ENCODE measurements around the gene UNC45A. TPM values are rescaled to one million over a fixed set of nuclear protein-coding genes. Genes with fewer than 3 reads are reported as not detected.

Gene UNC45A
- total RNA-seq, 1 experiment from 2014 or later = 63.1 TPM

GRCh38 chr15:90930861-90931574 is 4.1 kb upstream of the UNC45A start:
- DNase-seq (ENCODE audit: unreplicated experiment) = peak; percentile 5
- peaks cover 14% of the 10 kb centered on the region for H3K36me3 Mint-ChIP-seq (ENCODE audit: insufficient read depth, unreplicated experiment)
- no peaks in the 10 kb centered on the region for H3K9me3 Mint-ChIP-seq (ENCODE audit: unreplicated experiment)
- POLR2A ChIA-PET = interaction anchor here (0.6 to 10.1 kb wide), 21 partner anchors 9 to 895 kb away, joined by 3 to 150 read pairs (median 5); partner anchors contain the start of genes BLM, MAN2A2, PRC1 and RCCD1
- TSS peak; percentile 19 for BruUV-seq (replicated peaks)
- CTCF ChIA-PET = interaction anchor here (0.6 to 11.6 kb wide), 24 partner anchors 9 to 991 kb away, joined by 3 to 131 read pairs (median 5); partner anchors contain the start of genes MAN2A2 and RCCD1
- intact Hi-C loops (cut with micrococcal nuclease) = loop anchor here (5.0 kb wide), 1 partner anchor 284 kb away; no protein-coding TSS in a partner anchor
- H3K27ac Mint-ChIP-seq (ENCODE audit: low read depth, unreplicated experiment) = peak overlapping the region; percentile 96
- peak overlapping the region; percentile 95 for H3K4me3 Mint-ChIP-seq (ENCODE audit: unreplicated experiment)
- TF ChIP-seq CTCF (IDR thresholded peaks at IDR 0.05; ENCODE audit: unreplicated experiment) = no peak
- peaks cover 28% of the 10 kb centered on the region for H3K4me1 Mint-ChIP-seq (ENCODE audit: insufficient read depth, unreplicated experiment)
- H3K27me3 Mint-ChIP-seq (ENCODE audit: insufficient read depth, unreplicated experiment) = no peaks in the 10 kb centered on the region

GRCh38 chr15:90931575-90931827 is 3.6 kb upstream of the UNC45A start:
- H3K27ac Mint-ChIP-seq (ENCODE audit: low read depth, unreplicated experiment) = peak overlapping the region; percentile 96
- H3K4me3 Mint-ChIP-seq (ENCODE audit: unreplicated experiment) = peak overlapping the region; percentile 95
- H3K9me3 Mint-ChIP-seq (ENCODE audit: unreplicated experiment) = no peaks in the 10 kb centered on the region
- H3K4me1 Mint-ChIP-seq (ENCODE audit: insufficient read depth, unreplicated experiment) = peaks cover 33% of the 10 kb centered on the region
- no TSS peak for BruUV-seq (replicated peaks)
- ChIA-PET POLR2A (interaction anchor here (0.6 to 10.1 kb wide), 24 partner anchors 9 to 895 kb away, joined by 3 to 150 read pairs (median 4); partner anchors contain the start of genes BLM, FURIN, MAN2A2 and PRC1), CTCF (interaction anchor here (0.6 to 11.6 kb wide), 23 partner anchors 9 to 991 kb away, joined by 3 to 131 read pairs (median 5); partner anchors contain the start of genes MAN2A2 and RCCD1)
- peaks cover 19% of the 10 kb centered on the region for H3K36me3 Mint-ChIP-seq (ENCODE audit: insufficient read depth, unreplicated experiment)
- no peak for TF ChIP-seq CTCF (IDR thresholded peaks at IDR 0.05; ENCODE audit: unreplicated experiment)
- intact Hi-C loops (cut with micrococcal nuclease) = loop anchor here (5.0 kb wide), 1 partner anchor 284 kb away; no protein-coding TSS in a partner anchor
- H3K27me3 Mint-ChIP-seq (ENCODE audit: insufficient read depth, unreplicated experiment) = no peaks in the 10 kb centered on the region
- no peak for DNase-seq (ENCODE audit: unreplicated experiment)

- peak; percentile 93 for DNase-seq (ENCODE audit: unreplicated experiment)
- Mint-ChIP-seq H3K4me1 (ENCODE audit: insufficient read depth, unreplicated experiment) (peaks cover 35% of the 10 kb centered on the region), H3K27me3 (ENCODE audit: insufficient read depth, unreplicated experiment) (no peaks in the 10 kb centered on the region), H3K9me3 (ENCODE audit: unreplicated experiment) (no peaks in the 10 kb centered on the region), H3K27ac (ENCODE audit: low read depth, unreplicated experiment) (peak within 1 kb of the TSS; percentile 96), H3K36me3 (ENCODE audit: insufficient read depth, unreplicated experiment) (peaks cover 24% of the 10 kb centered on the region), H3K4me3 (ENCODE audit: unreplicated experiment) (peak within 1 kb of the TSS; percentile 95)
- intact Hi-C loops (cut with micrococcal nuclease) = loop anchor here (1.0 to 5.0 kb wide), 3 partner anchors 30 to 285 kb away; no protein-coding TSS in a partner anchor
- BruUV-seq (replicated peaks) = no TSS peak
- TF ChIP-seq CTCF (IDR thresholded peaks at IDR 0.05; ENCODE audit: unreplicated experiment) = peak; percentile 87
- ChIA-PET POLR2A (interaction anchor here (0.6 to 10.1 kb wide), 31 partner anchors 9 to 896 kb away, joined by 3 to 150 read pairs (median 4); partner anchors contain the start of genes BLM, FURIN, MAN2A2 and PRC1), CTCF (interaction anchor here (0.5 to 11.6 kb wide), 38 partner anchors 10 to 1147 kb away, joined by 3 to 131 read pairs (median 4); partner anchors contain the start of genes MAN2A2, RCCD1 and VPS33B)
These were observed 3.0 kb upstream of the UNC45A start, which contains the start of gene HDDC3 for GRCh38 chr15:90931828-90932659. Gene HDDC3, minus strand, starts transcription at chr15:90932549. Its CDS starts 9 bp downstream, at chr15:90932540.
